Measurements from ENCODE around the gene GPR63. TPM values are rescaled to one million over a fixed set of nuclear protein-coding genes. Genes with fewer than 3 reads are reported as not detected.

GPR63 gene
- total RNA-seq, 1 experiment from 2014 or later = 4.1 TPM

DNA sequence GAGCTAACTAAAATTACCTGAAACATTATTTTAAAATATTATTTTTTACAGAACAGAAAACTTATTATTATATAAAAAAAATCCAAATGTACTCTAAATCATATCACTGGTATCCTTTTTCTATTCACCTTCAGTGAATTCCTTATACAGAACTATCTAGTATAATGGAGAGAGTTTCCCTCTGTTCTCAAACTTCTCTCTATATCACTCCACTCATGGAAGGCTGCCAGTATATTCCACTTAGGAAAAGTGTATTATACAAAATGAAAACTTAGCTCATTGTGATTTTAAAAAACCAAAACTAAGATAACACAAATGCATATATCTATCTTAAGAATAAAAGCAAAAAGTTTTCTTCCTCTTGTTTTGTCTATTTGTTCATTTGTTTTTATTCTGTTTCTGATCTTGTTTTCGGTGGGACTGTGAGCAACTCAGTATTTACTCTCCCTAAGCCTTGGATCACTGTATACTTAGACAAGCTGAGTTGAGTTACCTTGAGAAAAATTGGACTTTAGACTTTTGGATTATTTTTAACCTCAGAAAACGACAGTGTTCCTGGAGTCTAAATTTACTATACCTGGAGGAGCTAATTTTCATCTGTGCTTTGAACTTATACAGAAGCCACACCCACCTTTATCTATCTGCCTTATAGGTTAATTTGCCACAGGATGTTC lies 61.4 kb downstream of the GPR63 start:
- H3K4me1 ChIP-seq (ENCODE audit: insufficient read depth, low read length, poor library complexity, severe bottlenecking) = no peaks in the 10 kb centered on the region
- POLR2A ChIA-PET (ENCODE audit: low non-redundant PET) = no interaction called here
- no peak overlapping the region for H3K27ac ChIP-seq (ENCODE audit: low read depth, low read length, poor library complexity, severe bottlenecking)
- no peaks in the 10 kb centered on the region for H3K27me3 ChIP-seq (replicated peaks; ENCODE audit: insufficient read depth, low read depth, low read length, poor library complexity)
- no peak for TF ChIP-seq EZH2 (IDR thresholded peaks at IDR 0.05; ENCODE audit: borderline replicate concordance, low read depth, low read length, poor library complexity, severe bottlenecking)
- TF ChIP-seq, protein P1, sequence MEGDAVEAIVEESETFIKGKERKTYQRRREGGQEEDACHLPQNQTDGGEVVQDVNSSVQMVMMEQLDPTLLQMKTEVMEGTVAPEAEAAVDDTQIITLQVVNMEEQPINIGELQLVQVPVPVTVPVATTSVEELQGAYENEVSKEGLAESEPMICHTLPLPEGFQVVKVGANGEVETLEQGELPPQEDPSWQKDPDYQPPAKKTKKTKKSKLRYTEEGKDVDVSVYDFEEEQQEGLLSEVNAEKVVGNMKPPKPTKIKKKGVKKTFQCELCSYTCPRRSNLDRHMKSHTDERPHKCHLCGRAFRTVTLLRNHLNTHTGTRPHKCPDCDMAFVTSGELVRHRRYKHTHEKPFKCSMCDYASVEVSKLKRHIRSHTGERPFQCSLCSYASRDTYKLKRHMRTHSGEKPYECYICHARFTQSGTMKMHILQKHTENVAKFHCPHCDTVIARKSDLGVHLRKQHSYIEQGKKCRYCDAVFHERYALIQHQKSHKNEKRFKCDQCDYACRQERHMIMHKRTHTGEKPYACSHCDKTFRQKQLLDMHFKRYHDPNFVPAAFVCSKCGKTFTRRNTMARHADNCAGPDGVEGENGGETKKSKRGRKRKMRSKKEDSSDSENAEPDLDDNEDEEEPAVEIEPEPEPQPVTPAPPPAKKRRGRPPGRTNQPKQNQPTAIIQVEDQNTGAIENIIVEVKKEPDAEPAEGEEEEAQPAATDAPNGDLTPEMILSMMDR (conservative IDR thresholded peaks at IDR 0.05; ENCODE audit: low read depth, low read length) = no peak
- intact Hi-C loops (cut with micrococcal nuclease; ENCODE audit: unreplicated experiment) = no loop called here
- no TSS peak for BruUV-seq (replicated peaks)
- no peak for DNase-seq (ENCODE audit: low spot score)
- CTCF ChIA-PET = no interaction called here
- H3K9me3 ChIP-seq (ENCODE audit: low read depth, low read length, poor library complexity, severe bottlenecking) = no peaks in the 10 kb centered on the region
- no peak overlapping the region for H3K4me3 ChIP-seq (ENCODE audit: low read depth, low read length, poor library complexity, severe bottlenecking)
- H3K36me3 ChIP-seq (ENCODE audit: insufficient read depth, low read length, poor library complexity, severe bottlenecking) = no peaks in the 10 kb centered on the region

DNA sequence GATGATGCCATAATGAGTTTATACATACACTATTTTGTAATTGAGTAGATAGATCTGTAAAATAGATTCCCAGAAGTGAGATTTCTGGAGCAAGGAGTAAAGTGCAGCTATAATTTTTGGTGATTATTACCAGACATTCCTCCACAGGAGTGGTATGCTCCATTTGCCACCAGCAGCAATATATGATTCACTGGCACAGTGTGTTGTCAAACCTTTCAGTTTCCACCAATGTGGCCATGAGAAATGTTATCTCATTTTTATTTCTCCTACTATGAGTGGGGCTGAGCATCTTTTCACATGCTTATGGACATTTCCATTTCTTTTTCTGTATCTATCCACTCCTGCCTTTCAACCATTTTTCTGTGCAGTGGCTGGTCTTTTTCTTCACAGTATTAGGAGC lies 70.5 kb downstream of the GPR63 start:
- H3K4me1 ChIP-seq (ENCODE audit: insufficient read depth, low read length, poor library complexity, severe bottlenecking) = no peaks in the 10 kb centered on the region
- no TSS peak for BruUV-seq (replicated peaks)
- H3K27ac ChIP-seq (ENCODE audit: low read depth, low read length, poor library complexity, severe bottlenecking) = no peak overlapping the region
- H3K27me3 ChIP-seq (replicated peaks; ENCODE audit: insufficient read depth, low read depth, low read length, poor library complexity) = no peaks in the 10 kb centered on the region
- DNase-seq (ENCODE audit: low spot score) = no peak
- no peaks in the 10 kb centered on the region for H3K9me3 ChIP-seq (ENCODE audit: low read depth, low read length, poor library complexity, severe bottlenecking)
- intact Hi-C loops (cut with micrococcal nuclease; ENCODE audit: unreplicated experiment) = no loop called here
- CTCF ChIA-PET = no interaction called here
- H3K4me3 ChIP-seq (ENCODE audit: low read depth, low read length, poor library complexity, severe bottlenecking) = no peak overlapping the region
- POLR2A ChIA-PET (ENCODE audit: low non-redundant PET) = no interaction called here
- TF ChIP-seq EZH2 (IDR thresholded peaks at IDR 0.05; ENCODE audit: borderline replicate concordance, low read depth, low read length, poor library complexity, severe bottlenecking) = no peak
- TF ChIP-seq, protein P1 (conservative IDR thresholded peaks at IDR 0.05; ENCODE audit: low read depth, low read length) = no peak
- H3K36me3 ChIP-seq (ENCODE audit: insufficient read depth, low read length, poor library complexity, severe bottlenecking) = no peaks in the 10 kb centered on the region

DNA sequence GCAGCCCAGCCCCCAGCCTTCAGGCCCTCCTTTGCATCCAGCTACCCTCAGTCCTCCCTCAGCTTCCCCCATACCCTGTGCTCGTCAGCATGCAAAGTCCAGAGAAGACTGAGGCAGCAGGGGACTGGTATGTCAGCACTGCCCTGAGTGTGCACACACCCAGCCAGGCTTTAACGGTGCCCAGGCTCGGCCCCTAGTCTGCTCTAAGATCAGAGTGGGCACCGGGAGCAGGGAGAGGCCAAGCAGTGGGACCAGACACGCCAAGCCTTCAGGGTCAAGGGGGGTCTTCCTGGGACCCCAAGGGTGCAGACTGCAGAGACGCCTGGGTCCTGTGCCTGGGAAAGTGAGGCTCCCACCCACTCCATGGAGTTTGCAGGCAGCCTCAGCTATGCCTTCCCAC lies 74.7 kb downstream of the GPR63 start:
- no peak for DNase-seq (ENCODE audit: low spot score)
- Histone ChIP-seq H3K4me1 (ENCODE audit: insufficient read depth, low read length, poor library complexity, severe bottlenecking) (no peaks in the 10 kb centered on the region), H3K4me3 (ENCODE audit: low read depth, low read length, poor library complexity, severe bottlenecking) (no peak overlapping the region), H3K27me3 (replicated peaks; ENCODE audit: insufficient read depth, low read depth, low read length, poor library complexity) (no peaks in the 10 kb centered on the region), H3K27ac (ENCODE audit: low read depth, low read length, poor library complexity, severe bottlenecking) (no peak overlapping the region), H3K36me3 (ENCODE audit: insufficient read depth, low read length, poor library complexity, severe bottlenecking) (no peaks in the 10 kb centered on the region), H3K9me3 (ENCODE audit: low read depth, low read length, poor library complexity, severe bottlenecking) (no peaks in the 10 kb centered on the region)
- ChIA-PET POLR2A (ENCODE audit: low non-redundant PET) (no interaction called here), CTCF (no interaction called here)
- BruUV-seq (replicated peaks) = no TSS peak
- intact Hi-C loops (cut with micrococcal nuclease; ENCODE audit: unreplicated experiment) = no loop called here
- TF ChIP-seq EZH2 (IDR thresholded peaks at IDR 0.05; ENCODE audit: borderline replicate concordance, low read depth, low read length, poor library complexity, severe bottlenecking) = no peak
- TF ChIP-seq, protein P1 (conservative IDR thresholded peaks at IDR 0.05; ENCODE audit: low read depth, low read length) = no peak
